ENCODE results near the gene GLP1R. TPM values are rescaled to one million over a fixed set of nuclear protein-coding genes. Genes with fewer than 3 reads are reported as not detected.
"Not testable (repeated sequence)": the region's sequence is repeated elsewhere in the genome, so short reads cannot be mapped to it uniquely, and the experiment has no call there.

The GLP1R gene
- total RNA-seq, 1 donor from 2014 or later = 0.08 TPM

- ATAC-seq = not testable (repeated sequence)
Observed at GRCh38 chr6:39134761-39135160, 86.2 kb downstream of the GLP1R start.

DNA sequence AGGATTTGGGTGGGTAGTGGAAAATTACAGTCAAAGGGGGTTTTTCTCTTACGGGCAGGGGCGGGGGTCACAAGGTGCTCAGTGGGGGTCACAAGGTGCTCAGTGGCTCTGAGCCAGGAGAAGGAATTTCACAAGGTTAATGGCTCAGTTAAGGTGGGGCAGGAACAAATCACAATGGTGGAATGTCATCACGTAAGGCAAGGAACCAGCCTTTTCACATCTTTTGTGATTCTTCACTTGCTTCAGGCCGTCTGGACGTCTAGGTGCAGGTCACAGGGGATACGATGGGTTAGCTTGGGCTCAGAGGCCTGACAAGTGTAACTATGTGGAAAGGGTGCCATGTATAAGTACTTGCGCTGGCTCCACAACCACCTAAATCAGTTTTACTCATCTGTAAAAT, 87.6 kb downstream of the GLP1R start:
- not testable (repeated sequence) for ATAC-seq

DNA sequence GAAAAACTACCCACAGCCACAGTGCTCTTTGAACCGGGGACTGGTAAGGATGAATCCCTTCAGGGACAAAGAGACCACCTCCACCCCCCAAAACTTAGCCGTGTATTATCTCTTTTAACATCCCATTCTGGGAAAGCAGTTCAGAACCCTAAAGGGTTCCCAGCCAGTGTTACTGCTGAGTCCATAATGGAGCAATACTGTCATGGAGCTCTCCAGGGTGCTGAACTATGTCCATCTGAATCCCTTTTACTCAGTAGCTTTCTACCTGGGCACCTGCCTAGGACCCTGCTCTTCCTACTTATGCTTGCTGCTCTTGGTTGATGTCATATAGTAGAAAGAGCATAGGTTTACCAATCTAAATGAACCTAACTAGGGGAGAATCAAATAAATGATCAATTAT, 88.7 kb downstream of the GLP1R start:
- peak; percentile 55 for ATAC-seq

Other genes with a start within 250 kb of the GLP1R start
- gene SAYSD1, start 66.4 kb downstream of the GLP1R start, total RNA-seq = 8.9 TPM
- 5.1 TPM for gene KCNK5, start 180.7 kb downstream of the GLP1R start, total RNA-seq

Data from esophagus mucosa (tissue), 1 donor.